Measurements from ENCODE around the gene LGMN.
A peak's percentile ranks its signal among the peaks of the same experiment; 100 is the strongest.
"Not testable (repeated sequence)": the region's sequence is repeated elsewhere in the genome, so short reads cannot be mapped to it uniquely, and the experiment has no call there.

The LGMN gene

GRCh38 chr14:92759679-92760523, 11.5 kb upstream of the LGMN start:
- no peak for DNase-seq

DNA sequence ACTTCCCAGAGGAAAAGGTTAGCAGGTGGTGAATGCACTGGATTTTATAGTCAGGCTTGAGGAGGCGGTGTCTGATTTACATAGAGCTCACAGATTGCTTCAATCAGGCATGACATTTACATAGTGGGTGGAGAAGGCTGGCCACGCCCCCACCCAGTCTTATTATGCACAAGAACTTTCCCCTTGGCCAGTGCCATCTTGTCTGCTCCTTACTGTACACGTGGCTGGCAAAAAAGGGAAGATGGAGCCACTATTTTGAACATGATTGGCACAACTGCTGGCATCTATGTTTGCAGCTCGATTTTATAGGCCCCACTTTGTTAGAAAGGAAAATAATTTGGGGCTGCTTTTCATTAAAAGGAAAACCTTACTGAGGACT, 10.9 kb upstream of the LGMN start:
- no peak for DNase-seq

- DNase-seq, result no peak
These were observed 8.0 kb upstream of the LGMN start for GRCh38 chr14:92756446-92756845.

DNA sequence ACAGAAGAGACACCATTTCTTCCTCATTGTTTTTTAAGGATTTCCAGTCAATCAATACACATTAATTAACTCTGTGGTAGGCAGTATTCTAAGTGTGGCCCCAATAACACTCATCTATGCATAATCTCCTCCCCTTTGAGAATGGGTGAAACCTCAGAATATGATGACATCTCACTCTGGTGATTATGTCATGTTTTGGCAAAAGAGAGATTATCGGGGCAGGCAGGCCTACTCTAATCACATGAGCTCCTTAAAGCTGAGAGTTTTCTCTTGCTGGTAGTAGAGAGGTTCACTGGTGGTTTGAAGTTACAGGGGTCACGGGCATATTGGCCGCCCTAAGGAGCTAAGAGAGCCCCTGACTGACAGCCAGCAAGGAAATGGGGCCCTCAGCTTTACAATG, 7.1 kb upstream of the LGMN start:
- DNase-seq, result peak; percentile 31

DNA sequence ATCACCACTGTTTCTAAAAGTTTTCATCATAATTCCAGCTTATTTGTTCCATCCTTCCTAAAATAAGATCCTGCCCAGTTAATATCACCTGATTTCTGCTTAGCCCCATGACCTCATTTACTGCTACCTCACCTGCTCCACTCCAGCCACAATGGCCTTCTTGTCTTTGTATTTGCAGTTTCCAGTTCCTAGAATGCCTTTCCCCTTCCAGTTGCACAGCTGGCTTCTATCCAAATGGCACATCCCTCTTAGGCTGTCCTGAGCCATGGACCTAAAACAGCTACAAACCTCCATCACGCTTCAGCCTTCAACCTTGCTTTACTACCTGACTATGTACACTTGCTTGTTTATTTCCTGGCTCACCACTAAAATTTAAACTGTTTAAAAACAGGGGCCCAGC, 6.5 kb upstream of the LGMN start:
- peak; percentile 54 for DNase-seq

DNA sequence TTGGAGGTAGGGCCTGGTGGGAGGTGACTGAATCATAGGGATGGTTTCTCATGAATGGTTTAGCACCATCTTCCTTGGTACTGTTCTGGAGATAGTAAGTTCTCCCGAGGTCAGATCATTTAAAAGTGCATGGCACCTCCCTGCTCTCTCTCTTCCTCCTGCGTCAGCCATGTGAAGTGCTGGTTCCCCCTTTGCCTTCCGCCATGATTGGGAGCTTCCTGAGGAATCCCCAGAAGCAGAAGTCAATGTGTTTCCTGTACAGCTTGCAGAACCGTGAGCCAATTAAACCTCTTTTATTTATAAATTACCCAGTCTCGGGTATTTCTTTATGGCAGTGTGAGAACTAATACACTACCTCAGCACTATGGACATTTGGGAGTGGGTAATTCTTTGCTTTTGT, 4.8 kb upstream of the LGMN start:
- no peak for DNase-seq

DNA sequence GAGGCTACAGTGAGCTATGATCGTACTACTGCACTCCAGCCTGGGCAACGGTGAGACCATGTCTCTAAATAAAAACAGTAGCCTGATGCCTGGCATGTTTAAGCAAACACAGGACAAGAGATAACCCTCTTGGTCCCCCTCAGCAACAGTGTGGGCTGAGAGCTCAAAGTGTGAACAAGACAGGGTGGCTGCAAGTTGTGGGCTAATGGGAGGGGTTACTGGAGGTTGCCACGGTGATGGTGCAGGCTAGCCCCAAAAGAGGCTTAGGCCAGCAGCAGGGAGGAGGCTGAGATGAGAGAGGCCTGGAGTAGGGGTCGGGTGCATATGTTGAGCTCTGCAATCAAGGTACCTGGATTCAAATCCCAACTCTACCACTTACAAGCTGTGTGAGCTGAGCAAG, 3.4 kb upstream of the LGMN start:
- no peak for DNase-seq

- no peak for DNase-seq
These were observed 2.6 kb upstream of the LGMN start for GRCh38 chr14:92750994-92751400.

GRCh38 chr14:92750222-92750728, 1.8 kb upstream of the LGMN start:
- not testable (repeated sequence) for DNase-seq

DNA sequence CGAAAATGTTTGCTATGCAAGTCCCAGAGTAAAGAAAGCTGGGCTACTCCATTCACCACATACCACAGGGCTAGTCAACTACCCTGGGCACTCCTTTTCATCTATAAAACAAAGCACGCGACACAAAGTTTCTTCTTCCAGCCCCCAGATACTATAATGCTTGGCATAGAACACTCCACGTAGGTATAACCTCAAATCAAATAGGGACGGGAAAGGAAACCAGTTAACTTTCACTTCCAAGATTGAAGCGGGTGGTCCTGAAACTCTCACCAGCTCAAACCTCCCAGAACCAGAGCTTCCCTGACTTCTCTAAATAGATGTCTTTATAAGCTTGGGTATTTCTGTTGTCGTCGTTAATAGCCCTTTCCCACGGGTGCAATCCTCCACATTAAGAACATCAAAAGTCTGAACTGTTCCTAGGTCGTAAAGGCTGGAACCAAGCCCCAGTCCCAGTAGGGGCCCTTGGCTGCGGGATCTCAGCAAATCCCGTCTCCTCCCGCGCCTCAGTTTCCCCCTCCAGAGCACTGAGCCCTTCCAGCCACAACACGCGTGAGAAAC, 647 bp downstream of the LGMN start:
- DNase-seq, result no peak

DNA sequence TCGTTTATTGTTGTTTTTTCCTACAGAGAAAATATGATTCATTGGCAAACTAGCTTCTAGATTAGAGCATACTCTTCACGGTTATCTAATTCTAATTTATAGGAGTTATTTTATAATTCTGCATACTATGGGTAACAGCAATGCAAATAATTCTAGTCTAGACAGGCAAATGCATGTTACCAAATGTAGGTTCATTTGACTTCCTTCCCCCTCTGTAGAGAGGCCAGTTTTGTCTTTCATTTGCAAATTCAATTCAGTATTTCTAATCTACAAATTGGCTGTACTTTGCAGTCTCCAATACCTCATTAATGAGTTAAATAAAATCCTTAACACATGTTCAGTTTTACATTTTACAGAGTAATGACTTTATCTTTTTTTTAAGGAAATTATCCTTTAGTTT, 4.2 kb downstream of the LGMN start:
- DNase-seq, result no peak

DNA sequence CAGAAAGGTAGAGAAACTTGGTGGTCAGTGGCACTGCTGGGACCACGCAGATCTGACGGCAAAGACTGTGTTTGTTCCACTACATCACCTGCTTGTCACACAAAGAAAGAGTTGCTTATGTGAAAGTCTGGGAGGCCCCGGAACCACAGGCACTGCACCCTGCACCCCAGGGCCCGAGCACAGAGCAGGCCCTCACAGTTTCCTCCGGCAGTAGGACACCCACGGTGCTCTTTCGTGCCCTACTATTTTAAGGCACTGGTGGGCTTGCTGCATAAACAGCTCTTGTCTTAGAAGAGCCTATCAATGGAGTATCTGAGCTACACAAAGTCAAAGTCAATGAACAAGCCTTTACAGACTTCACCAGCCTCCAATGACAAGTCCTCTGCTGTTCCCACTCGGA, 8.0 kb downstream of the LGMN start:
- DNase-seq, result no peak

DNA sequence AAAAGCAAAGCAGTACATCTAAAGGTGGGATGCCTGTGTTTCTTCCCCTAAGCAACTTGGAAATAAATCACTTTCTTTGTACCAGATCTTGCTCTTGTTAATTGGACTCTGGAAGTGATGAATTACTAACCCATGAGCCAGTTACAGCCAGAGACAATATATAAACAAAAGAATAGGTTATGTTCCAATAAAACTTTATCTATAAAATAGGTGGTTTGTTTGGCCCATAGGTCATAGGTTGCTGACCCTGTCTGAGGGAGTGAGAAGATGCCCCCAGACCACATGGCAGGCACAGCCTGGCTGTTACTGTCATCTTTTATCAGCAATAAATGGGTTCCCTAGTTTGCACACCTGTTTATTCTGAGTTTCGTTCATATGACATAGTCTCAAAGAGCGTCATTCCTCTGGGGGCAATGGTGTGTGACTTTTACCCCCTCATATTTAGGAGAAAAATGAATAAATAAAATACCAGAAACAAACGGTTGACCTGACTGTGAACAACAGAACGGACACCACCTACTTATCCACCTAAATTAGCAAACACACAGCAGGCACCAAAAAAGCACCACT, 10.7 kb downstream of the LGMN start:
- no peak for DNase-seq

DNA sequence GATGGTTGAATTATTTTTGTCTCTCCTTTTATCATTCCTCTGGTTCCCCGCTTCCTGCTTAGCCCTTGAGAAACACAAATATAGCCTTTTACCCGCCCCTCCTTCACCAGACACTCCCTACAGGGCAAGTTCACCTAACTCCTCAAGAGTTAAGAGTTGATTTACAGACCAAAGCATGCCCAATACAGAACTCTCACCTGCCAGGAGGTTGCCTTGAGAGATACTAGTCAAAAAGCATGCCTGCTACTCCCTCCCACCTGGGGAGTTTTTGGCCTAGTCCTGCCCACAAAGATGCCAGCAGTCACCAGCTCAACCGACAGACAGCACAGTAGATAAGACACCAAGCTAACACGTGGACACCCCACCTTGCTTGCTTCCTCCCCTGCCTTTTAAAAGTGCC, 11.2 kb downstream of the LGMN start:
- DNase-seq, result no peak

- DNase-seq, result no peak
These were observed 13.1 kb downstream of the LGMN start for GRCh38 chr14:92735344-92735743.

GRCh38 chr14:92734618-92735017, 13.8 kb downstream of the LGMN start:
- DNase-seq, result no peak

DNA sequence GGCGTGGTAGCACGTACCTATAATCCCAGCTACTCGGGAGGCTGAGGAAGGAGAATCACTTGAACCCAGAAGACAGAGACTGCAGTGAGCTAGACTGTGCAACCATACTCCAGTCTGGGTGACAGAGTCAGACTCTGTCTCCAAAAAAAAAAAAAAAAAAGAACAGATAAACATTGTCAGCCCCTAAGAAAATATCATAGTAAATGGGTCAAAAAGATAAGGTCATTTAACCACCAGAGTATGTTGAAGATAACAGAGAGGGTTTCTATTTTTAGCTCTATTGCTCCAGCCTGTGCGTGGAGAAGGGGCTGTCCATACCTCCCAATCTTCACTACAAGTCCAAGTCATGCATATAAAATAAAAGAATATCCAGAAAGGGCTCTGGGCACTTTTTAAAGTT, 15.4 kb downstream of the LGMN start:
- no peak for DNase-seq

- DNase-seq, result no peak
These were observed 16.8 kb downstream of the LGMN start for GRCh38 chr14:92731622-92732115.

- no peak for DNase-seq
These were observed 18.6 kb downstream of the LGMN start for GRCh38 chr14:92729634-92730358.

DNA sequence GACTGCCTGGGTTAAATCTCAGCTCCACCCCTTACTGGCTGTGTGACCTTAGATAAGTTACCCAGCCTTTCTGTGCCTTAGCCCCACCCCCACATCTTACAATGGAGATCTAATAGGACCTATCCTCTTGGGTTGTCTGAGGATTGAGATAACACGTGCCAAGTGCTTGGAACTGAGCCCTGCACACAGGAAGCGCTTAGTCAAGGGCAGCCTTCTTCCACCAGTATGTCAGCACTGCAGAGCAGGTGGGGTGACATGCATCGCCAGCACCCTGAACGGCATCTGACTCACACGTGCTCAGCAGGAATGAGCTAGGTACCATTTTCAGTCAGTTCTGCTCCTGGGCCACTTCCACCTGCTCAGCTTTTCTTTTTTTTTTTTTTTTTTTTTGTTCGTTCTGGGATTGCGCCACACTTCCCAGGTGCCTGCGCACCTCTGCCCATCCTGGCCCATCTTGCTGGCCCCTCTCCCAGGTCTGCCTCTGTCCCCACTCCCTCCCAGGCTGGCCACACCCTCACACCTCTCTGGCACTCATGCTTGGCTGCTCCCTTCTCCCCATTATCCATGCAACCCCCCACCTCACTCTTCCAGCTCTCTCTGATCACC, 19.6 kb downstream of the LGMN start:
- peak; percentile 76 for DNase-seq

DNA sequence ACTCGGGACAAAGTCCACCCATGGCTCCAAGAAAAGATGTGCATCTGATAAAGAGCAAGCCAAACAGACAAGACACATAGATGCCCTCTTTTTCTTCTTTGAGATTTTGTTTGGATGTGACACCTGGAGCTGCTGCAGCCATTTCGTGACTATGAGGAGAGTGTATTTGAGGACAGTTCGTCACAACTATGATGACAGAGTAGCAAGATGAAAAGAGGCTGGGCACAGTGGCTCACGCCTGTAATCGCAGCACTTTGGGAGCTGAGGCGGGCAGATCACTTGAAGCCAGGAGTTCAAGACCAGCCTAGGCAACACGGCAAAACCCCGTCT, 21.5 kb downstream of the LGMN start:
- no peak for DNase-seq

GRCh38 chr14:92726135-92726932, 22.1 kb downstream of the LGMN start:
- no peak for DNase-seq

Measured in DMS79 (cell line).